Thymus (tissue), 11 donors: ENCODE results near the gene NSD2. TPM values are rescaled to one million over a fixed set of nuclear protein-coding genes. Genes with fewer than 3 reads are reported as not detected.

ENCODE experiments used
- DNase-seq, 9 donors: peaks; one replicate each; pipeline ENCODE4 v3.0.0-alpha.2; 2013; ENCODE audit warnings: low spot score in 9 of 9, low read depth in 6 of 9, missing footprints in 1 of 9
- H3K27ac ChIP-seq, 2 donors: one replicate each; pipeline ENCODE4 v1.5.1; 2013; ENCODE audit warnings: control low read depth in 1 of 2, low read depth in 1 of 2, low read length in 1 of 2, mild to moderate bottlenecking in 1 of 2, moderate library complexity in 1 of 2
- H3K27me3 ChIP-seq, 2 donors: one replicate each; pipeline ENCODE4 v1.5.1; 2013; ENCODE audit warnings: low read length in 1 of 2; ENCODE audit not compliant: control insufficient read depth in 2 of 2, insufficient read depth in 1 of 2
- H3K36me3 ChIP-seq, 2 donors: one replicate each; pipeline ENCODE4 v1.5.1; 2013; ENCODE audit warnings: low read length in 1 of 2, mild to moderate bottlenecking in 1 of 2, moderate library complexity in 1 of 2; ENCODE audit not compliant: control insufficient read depth in 2 of 2, insufficient read depth in 2 of 2
- H3K4me1 ChIP-seq, 2 donors: one replicate each; pipeline ENCODE4 v1.5.1; 2013; ENCODE audit warnings: low read length in 2 of 2; ENCODE audit not compliant: control insufficient read depth in 2 of 2, insufficient read depth in 2 of 2
- H3K4me3 ChIP-seq, 2 donors: one replicate each; pipeline ENCODE4 v1.5.1; 2013; ENCODE audit warnings: low read length in 2 of 2, control low read depth in 1 of 2, mild to moderate bottlenecking in 1 of 2
- H3K9me3 ChIP-seq, 2 donors: one replicate each; pipeline ENCODE4 v1.5.1; 2013; ENCODE audit warnings: low read length in 1 of 2, mild to moderate bottlenecking in 1 of 2; ENCODE audit not compliant: control insufficient read depth in 2 of 2, insufficient read depth in 1 of 2
- WGBS: extraction: QIAGEN DNeasy Blood & Tissue Kit; methylation state at CpG from one replicate; pipeline ENCODE4 v1.1.7; 2013; 5-methylcytosine and 5-hydroxymethylcytosine counted together
- polyA plus RNA-seq: library from polyadenylated mRNA; stranded (reverse); fragments of 200-250 nt; gene quantifications from one replicate; pipeline ENCODE4 v1.2.3, GENCODE V29; 2013
- total RNA-seq: library from RNA; stranded (reverse); fragments of 120-200 nt; gene quantifications from one replicate; pipeline ENCODE4 v1.2.4, GENCODE V29; 2013
- donor health status: healthy.

NSD2 gene
- total and polyA plus RNA-seq, 2 donors = 18.6 to 65.3 TPM

DNA sequence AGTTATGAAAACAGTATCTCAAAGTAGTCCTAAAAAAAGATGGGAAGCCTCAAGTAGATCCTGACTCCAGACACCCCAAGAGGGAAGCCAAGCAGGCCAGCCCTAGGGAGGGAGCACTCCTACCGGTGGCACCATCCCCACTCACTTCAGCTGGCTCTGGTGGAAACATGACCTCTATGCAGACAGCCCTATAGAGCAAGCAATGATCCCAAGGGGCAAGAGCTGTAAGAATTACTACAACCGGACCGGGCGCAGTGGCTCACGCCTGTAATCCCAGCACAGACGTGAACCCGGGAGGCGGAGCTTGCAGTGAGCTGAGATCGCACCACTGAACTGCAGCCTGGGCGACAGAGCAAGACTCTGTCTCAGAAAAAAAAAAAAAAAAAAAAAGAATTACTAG is 20.9 kb upstream of the NSD2 start:
- WGBS = 91% methylated on average over 10 of the region's 10 CpGs
- Histone ChIP-seq H3K4me1 (peaks cover 70 to 90% of the 10 kb centered on the region in 2 donors), H3K4me3 (no peak overlapping the region), H3K27me3 (no peaks in the 10 kb centered on the region), H3K9me3 (no peaks in the 10 kb centered on the region), H3K27ac (peak overlapping the region; percentile 77 to 90), H3K36me3 (peaks cover 19 to 55% of the 10 kb centered on the region in 2 donors)
- DNase-seq = no peak

DNA sequence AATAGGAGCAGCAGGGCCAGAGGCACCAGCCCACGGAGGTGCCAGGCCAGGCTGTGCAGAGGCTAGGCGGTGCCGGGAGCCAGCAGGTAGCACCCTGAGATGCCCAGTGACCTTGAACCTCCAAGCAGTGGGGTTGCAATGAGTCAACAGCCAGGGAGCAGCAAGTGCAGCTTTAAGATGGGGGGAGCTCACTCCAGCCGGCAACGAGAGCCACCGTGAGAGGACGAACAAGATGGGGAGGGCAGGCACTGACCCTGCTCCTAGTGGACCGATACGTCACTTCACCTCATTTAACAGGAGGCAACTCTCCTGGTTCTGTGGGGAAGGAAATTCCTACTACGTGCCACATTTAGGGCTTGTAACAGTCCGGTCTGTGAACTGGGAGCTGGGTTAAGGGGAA is 20.0 kb upstream of the NSD2 start:
- peak overlapping the region in 1 of 2 donors; percentile 38 for H3K4me3 ChIP-seq
- no peak for DNase-seq
- H3K36me3 ChIP-seq = peaks cover 18 to 46% of the 10 kb centered on the region in 2 donors
- peaks cover 67 to 81% of the 10 kb centered on the region in 2 donors for H3K4me1 ChIP-seq
- no peaks in the 10 kb centered on the region for H3K27me3 ChIP-seq
- peak overlapping the region; percentile 62 to 90 for H3K27ac ChIP-seq
- WGBS = 96% methylated on average over 11 of the region's 11 CpGs
- H3K9me3 ChIP-seq = no peaks in the 10 kb centered on the region

DNA sequence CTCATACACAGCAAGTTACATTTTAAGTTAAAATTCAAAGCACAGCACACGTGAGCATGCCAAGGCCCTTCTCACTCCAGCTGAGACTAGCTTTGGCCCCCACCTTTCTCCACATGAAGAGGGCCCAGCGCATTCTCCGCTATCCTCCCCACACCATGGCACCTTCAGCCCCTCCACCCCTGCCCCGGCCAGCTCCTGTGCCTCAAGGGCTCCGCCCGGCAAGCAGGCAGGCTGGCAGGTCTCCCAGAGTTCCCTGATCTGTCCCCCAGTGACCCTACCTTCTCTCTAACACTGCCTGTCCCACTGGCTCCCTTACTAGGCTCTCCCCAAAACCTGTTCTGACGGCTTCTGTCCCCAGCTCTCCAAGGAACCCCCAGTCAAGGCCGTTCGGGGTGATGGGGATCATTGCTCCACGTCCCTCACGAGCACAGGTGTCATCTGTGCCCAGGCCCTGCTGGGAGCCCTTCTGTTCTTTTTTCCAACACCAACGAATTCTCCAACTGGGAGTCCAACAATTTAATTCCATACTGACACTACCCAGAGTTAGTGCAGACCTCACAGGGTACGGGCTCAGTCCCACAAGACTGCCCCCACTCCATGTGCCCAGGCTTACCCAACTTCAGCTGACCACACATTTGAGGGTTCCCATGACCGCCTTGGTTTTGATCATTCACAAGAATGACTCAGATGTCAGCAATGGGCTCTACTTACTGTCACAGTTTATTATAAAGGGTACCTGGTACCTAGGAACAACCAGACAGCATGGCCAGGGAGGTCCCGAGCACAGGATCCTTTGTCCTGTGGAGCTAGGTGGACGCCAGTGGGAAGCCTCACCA is 19.4 kb upstream of the NSD2 start:
- H3K9me3 ChIP-seq = no peaks in the 10 kb centered on the region
- peaks cover 18 to 45% of the 10 kb centered on the region in 2 donors for H3K36me3 ChIP-seq
- peak in 1 of 9 donors; percentile 17 for DNase-seq
- 79% methylated on average over 16 of the region's 16 CpGs for WGBS
- H3K27ac ChIP-seq = peak overlapping the region; percentile 62 to 90
- peaks cover 66 to 76% of the 10 kb centered on the region in 2 donors for H3K4me1 ChIP-seq
- H3K27me3 ChIP-seq = no peaks in the 10 kb centered on the region
- H3K4me3 ChIP-seq = peak overlapping the region in 1 of 2 donors; percentile 38

DNA sequence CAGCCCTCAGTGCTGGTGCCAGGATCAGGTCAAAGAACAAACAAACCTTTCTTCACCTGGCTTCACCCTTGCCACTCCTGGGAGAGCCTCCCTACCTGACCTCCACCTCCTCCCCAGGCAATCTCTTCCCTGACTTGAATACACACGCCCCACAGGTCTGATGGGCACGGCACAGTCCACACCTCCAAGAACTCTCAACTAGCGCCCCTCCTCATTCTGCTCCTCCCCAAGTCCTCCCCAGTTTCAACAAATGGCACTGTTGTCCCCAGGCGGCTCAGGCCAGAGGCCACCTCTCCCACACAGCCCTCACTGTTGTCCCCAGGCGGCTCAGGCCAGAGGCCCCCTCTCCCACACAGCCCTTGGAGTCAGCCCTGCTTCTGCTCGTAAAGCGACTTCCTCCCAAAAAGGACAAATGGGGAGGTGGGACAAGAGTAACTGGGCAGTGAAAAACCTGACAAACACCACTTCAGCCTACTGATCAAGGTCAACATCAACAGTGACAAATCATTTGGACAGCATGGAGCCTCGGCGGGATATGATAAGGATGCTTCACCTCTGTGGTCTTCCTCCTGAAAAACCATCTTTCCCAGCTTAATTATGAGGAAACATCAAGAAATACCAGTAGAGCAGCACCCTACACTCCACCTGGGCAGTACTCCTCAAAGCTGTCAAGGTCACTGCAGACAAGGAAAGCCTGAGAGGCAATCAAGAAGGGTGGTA is 18.1 kb upstream of the NSD2 start:
- 92% methylated on average over 9 of the region's 9 CpGs for WGBS
- DNase-seq = no peak

DNA sequence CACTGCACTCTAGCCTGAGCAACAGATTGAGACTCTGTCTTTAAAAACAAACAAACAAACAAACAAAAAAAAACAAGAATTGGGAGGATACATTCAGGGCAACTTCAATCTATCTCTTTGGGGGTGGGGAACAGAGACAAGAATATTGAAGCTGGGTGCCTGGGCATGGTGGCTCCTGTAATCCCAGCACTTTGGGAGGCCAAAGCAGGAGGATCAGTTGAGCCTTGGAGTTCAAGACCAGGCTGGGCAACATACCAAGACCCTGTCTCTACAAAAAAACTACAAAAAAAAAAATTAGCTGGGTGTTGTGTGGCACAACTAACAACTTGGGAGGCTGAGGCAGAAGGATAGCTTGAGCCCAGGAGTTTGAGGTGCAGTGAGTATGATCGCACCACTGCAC is 16.4 kb upstream of the NSD2 start:
- no peak for DNase-seq
- peaks cover 67 to 77% of the 10 kb centered on the region in 2 donors for H3K4me1 ChIP-seq
- peak overlapping the region; percentile 42 to 90 for H3K27ac ChIP-seq

More for the DNA sequence above, 18.1 kb upstream of the NSD2 start:
- Histone ChIP-seq H3K27ac (peak overlapping the region in 1 of 2 donors; percentile 90), H3K9me3 (no peaks in the 10 kb centered on the region), H3K36me3 (peaks cover 20 to 33% of the 10 kb centered on the region in 2 donors), H3K4me3 (peak overlapping the region; percentile 35 to 38), H3K4me1 (peaks cover 72 to 76% of the 10 kb centered on the region in 2 donors), H3K27me3 (no peaks in the 10 kb centered on the region)

DNA sequence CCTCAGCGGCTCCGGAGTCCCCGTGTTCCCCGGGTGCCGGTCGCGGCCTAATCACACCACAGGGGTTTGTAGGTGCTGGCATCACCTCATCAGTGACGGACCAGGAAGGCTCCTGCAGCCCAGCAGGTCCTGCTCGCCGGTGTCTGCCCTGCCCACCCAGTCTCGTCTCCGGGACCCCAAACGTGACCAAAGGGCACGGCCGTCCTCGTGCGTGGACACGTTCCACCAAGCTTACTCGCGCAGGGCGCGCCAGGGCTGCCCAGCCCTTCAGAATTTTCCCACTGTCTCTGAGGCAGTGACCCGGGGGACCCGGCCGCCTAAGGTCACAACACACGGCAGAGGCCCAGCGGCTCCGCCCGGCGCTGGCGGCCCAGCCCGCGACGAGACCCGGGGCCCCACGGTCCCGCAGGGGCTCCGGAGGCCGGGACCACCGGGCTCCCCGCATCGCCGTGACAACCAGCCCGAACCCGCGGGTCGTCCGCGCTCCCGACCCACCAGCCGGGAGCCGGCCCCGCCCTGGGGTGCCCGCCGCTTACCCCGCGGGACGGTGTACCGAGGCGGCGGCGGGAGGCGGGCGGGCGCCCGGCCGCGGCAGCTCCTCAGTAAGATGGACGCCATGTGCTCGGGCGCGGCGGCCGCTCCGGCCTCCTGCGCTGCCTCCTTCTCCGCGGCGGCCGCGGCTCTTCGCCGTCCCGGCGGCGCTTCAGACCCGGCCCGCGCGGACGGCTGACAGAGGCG is 15.7 kb upstream of the NSD2 start:
- Histone ChIP-seq H3K36me3 (peaks cover 17 to 27% of the 10 kb centered on the region in 2 donors), H3K27ac (peak overlapping the region; percentile 76 to 90), H3K4me1 (peaks cover 60 to 73% of the 10 kb centered on the region in 2 donors), H3K4me3 (peak overlapping the region; percentile 84 to 87), H3K9me3 (no peaks in the 10 kb centered on the region), H3K27me3 (no peaks in the 10 kb centered on the region)
- under 1% methylated on average over 92 of the region's 92 CpGs for WGBS
- DNase-seq = no peak

More for the DNA sequence above, 16.4 kb upstream of the NSD2 start:
- Histone ChIP-seq H3K9me3 (no peaks in the 10 kb centered on the region), H3K4me3 (peak overlapping the region; percentile 84 to 87), H3K27me3 (no peaks in the 10 kb centered on the region), H3K36me3 (peaks cover 17 to 27% of the 10 kb centered on the region in 2 donors)
- WGBS = 56% methylated on average over 1 of the region's 1 CpG

DNA sequence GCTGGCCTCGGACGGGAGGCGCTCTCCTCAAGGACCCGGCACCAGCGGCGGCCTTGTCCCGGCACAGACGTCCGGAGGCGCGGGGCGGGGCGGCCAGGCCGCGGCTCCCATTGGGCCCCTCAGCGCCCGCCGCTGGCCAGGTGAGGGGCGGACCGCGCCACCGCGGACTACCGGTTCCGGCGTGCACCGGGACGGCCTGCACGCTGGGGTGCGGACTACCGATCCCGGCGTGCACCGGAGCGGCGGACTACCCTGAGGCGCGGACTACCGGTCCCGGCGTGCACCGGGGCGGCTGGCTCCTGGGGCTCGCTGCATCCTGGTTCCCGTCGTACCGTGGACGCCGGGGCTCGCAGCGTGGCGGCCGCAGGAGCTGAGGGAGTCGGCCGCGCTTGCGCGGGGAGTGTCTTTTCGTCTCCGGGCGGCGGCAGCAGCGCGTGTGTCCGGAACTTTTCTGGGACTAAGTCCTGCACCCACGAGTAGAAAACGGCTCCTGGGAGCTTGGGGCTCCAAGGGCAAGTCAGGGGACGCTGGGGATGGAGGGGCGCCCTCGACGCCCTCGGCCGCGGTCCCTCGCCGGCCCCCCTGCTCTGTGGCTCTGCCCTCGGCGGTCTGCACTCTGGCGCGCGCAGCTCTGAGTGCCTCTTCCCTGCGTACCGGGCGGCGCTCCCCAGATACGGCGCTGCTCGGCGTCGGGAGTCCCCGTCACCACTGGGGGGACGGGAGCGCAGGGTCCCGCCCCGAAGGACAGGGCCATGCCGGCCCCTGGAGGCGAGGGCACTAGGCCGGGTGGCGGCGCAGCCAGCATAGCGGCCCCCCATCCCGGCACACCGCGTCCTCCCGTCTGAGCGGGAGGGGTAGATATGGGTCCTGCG is 14.9 kb upstream of the NSD2 start, which contains the start of gene LETM1:
TSS of gene LETM1 (minus strand) at position 86 of the 872 bp plus-strand sequence. CDS start 206 bp downstream, outside the sequence.
- peaks cover 17 to 22% of the 10 kb centered on the region in 2 donors for H3K36me3 ChIP-seq
- peak within 1 kb of the TSS; percentile 84 to 87 for H3K4me3 ChIP-seq
- H3K4me1 ChIP-seq = peaks cover 57 to 73% of the 10 kb centered on the region in 2 donors
- peak in 7 of 9 donors; percentile 82 to 95 (median 92) for DNase-seq
- peak within 1 kb of the TSS; percentile 76 to 90 for H3K27ac ChIP-seq
- WGBS = under 1% methylated on average over 107 of the region's 107 CpGs
- H3K27me3 ChIP-seq = no peaks in the 10 kb centered on the region
- H3K9me3 ChIP-seq = no peaks in the 10 kb centered on the region
